Type B pancreatic cell (in vitro differentiated cells): ENCODE measurements around the gene PDXP. TPM values are rescaled to one million over a fixed set of nuclear protein-coding genes. Genes with fewer than 3 reads are reported as not detected.

Experiments
- DNase-seq: peaks from one replicate; pipeline ENCODE4 v3.0.0; 2021; ENCODE audit warnings: mixed read lengths; ENCODE audit not compliant: unreplicated experiment; ENCODE audit errors: extremely low spot score
- H3K27ac Mint-ChIP-seq: 2 replicates; pipeline ENCODE4 v1.8.0; 2021; ENCODE audit warnings: mild to moderate bottlenecking, mixed read lengths
- H3K27me3 Mint-ChIP-seq: 2 replicates; pipeline ENCODE4 v1.8.0; 2021; ENCODE audit warnings: mixed read lengths
- H3K36me3 Mint-ChIP-seq: 2 replicates; pipeline ENCODE4 v1.8.0; 2021; ENCODE audit warnings: mixed read lengths
- H3K4me1 Mint-ChIP-seq: one replicate; pipeline ENCODE4 v1.8.0; 2021; ENCODE audit warnings: mixed read lengths; ENCODE audit not compliant: unreplicated experiment
- H3K4me3 Mint-ChIP-seq: 2 replicates; pipeline ENCODE4 v1.8.0; 2021; ENCODE audit warnings: mild to moderate bottlenecking, mixed read lengths
- H3K9me3 Mint-ChIP-seq: 2 replicates; pipeline ENCODE4 v1.8.0; 2021; ENCODE audit warnings: mixed read lengths
- total RNA-seq: library from RNA; stranded (reverse); gene quantifications from 2 replicates; pipeline ENCODE4 v1.2.1, GENCODE V29; 2021; ENCODE audit warnings: low replicate concordance
- TF ChIP-seq, protein P1 (sequence below): fragments of 200-600 bp; sonication (generic); conservative IDR thresholded peaks from 2 replicates; pipeline ENCODE4 v1.5.0; 2021; ENCODE audit warnings: antibody characterized with exemption, mild to moderate bottlenecking

PDXP gene
- total RNA-seq, 1 donor from 2014 or later = 30.2 TPM

- H3K27ac Mint-ChIP-seq = no peak overlapping the region
- H3K4me1 Mint-ChIP-seq = peaks cover 8% of the 10 kb centered on the region
- no peaks in the 10 kb centered on the region for H3K9me3 Mint-ChIP-seq
- no peak overlapping the region for H3K4me3 Mint-ChIP-seq
- DNase-seq = no peak
- H3K27me3 Mint-ChIP-seq = no peaks in the 10 kb centered on the region
- H3K36me3 Mint-ChIP-seq = peaks cover 4% of the 10 kb centered on the region
- TF ChIP-seq, protein P1, sequence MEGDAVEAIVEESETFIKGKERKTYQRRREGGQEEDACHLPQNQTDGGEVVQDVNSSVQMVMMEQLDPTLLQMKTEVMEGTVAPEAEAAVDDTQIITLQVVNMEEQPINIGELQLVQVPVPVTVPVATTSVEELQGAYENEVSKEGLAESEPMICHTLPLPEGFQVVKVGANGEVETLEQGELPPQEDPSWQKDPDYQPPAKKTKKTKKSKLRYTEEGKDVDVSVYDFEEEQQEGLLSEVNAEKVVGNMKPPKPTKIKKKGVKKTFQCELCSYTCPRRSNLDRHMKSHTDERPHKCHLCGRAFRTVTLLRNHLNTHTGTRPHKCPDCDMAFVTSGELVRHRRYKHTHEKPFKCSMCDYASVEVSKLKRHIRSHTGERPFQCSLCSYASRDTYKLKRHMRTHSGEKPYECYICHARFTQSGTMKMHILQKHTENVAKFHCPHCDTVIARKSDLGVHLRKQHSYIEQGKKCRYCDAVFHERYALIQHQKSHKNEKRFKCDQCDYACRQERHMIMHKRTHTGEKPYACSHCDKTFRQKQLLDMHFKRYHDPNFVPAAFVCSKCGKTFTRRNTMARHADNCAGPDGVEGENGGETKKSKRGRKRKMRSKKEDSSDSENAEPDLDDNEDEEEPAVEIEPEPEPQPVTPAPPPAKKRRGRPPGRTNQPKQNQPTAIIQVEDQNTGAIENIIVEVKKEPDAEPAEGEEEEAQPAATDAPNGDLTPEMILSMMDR = no peak
Measured at GRCh38 chr22:37621352-37621860, 37.1 kb upstream of the PDXP start.

- TF ChIP-seq, protein P1 = peak; percentile 93
- no peaks in the 10 kb centered on the region for H3K27me3 Mint-ChIP-seq
- no peak for DNase-seq
- peaks cover 8% of the 10 kb centered on the region for H3K4me1 Mint-ChIP-seq
- peak overlapping the region; percentile 77 for H3K27ac Mint-ChIP-seq
- peak overlapping the region; percentile 31 for H3K4me3 Mint-ChIP-seq
- H3K36me3 Mint-ChIP-seq = peaks cover 4% of the 10 kb centered on the region
- H3K9me3 Mint-ChIP-seq = no peaks in the 10 kb centered on the region
Measured at GRCh38 chr22:37623075-37624016, 35.2 kb upstream of the PDXP start.

DNA sequence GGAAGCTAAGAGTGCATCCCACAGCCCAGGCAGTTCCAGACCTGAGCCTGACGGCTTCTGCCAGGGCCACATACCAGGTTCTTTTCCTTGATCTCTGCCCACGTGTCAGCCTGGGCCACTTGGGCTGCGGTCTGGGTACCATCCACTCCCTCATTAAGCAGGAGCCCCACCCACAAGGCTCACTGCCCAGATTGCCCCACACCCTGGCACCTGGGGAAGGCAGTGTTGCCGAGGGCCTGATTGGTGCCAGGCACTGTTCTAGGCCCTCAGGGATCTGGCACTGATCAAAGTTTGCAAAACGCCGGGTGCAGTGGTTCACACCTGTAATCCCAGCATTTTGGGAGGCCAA lies 34.5 kb upstream of the PDXP start:
- TF ChIP-seq, protein P1 = no peak
- Mint-ChIP-seq H3K27ac (peak overlapping the region; percentile 77), H3K36me3 (peaks cover 4% of the 10 kb centered on the region), H3K27me3 (no peaks in the 10 kb centered on the region), H3K4me3 (no peak overlapping the region), H3K4me1 (peaks cover 8% of the 10 kb centered on the region), H3K9me3 (no peaks in the 10 kb centered on the region)
- no peak for DNase-seq

DNA sequence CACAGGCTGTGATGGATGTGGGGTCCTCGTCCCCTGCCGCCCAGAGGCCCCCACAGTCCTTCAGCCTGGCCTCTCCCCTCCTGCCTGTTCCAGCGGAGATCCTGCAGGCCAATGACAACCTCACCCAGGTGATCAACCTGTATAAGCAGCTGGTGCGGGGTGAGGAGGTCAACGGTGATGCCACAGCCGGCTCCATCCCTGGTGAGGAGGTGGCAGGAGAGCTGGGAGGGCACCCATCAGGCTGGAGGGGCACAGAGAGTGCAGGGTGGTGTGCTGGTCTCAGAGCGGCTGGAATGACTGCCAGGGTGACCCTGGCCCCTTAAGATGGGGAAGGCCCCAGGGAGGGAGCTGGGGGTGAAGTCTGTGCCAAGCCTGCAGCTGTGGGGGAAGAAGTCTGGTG lies 33.6 kb upstream of the PDXP start:
- H3K27ac Mint-ChIP-seq = no peak overlapping the region
- DNase-seq = no peak
- H3K4me3 Mint-ChIP-seq = no peak overlapping the region
- no peaks in the 10 kb centered on the region for H3K27me3 Mint-ChIP-seq
- peaks cover 4% of the 10 kb centered on the region for H3K36me3 Mint-ChIP-seq
- peaks cover 8% of the 10 kb centered on the region for H3K4me1 Mint-ChIP-seq
- TF ChIP-seq, protein P1 = no peak
- H3K9me3 Mint-ChIP-seq = no peaks in the 10 kb centered on the region

GRCh38 chr22:37625737-37626136 lies 32.8 kb upstream of the PDXP start:
- TF ChIP-seq, protein P1 = no peak
- Mint-ChIP-seq H3K4me3 (no peak overlapping the region), H3K27me3 (no peaks in the 10 kb centered on the region)

More at GRCh38 chr22:37625737-37626136, 32.8 kb upstream of the PDXP start:
- Mint-ChIP-seq H3K9me3 (no peaks in the 10 kb centered on the region), H3K27ac (no peak overlapping the region), H3K36me3 (peaks cover 4% of the 10 kb centered on the region), H3K4me1 (peaks cover 8% of the 10 kb centered on the region)
- no peak for DNase-seq
